ES-I3 (cell line): ENCODE data around the gene FAM120AOS.

Experiments used
- H3K36me3 ChIP-seq: 2 replicates; pipeline ENCODE4 v1.6.1; 2013; ENCODE audit warnings: mild to moderate bottlenecking, low read length, control low read depth, moderate library complexity; ENCODE audit not compliant: insufficient read depth
- H3K4me1 ChIP-seq: 2 replicates; pipeline ENCODE4 v1.6.1; 2013; ENCODE audit warnings: mild to moderate bottlenecking, control low read depth, low read length; ENCODE audit not compliant: insufficient read depth
- H3K9ac ChIP-seq: 2 replicates; pipeline ENCODE4 v1.6.1; 2013; ENCODE audit warnings: low read depth, mild to moderate bottlenecking, low read length, moderate library complexity
- H3K9me3 ChIP-seq: 2 replicates; pipeline ENCODE4 v1.6.1; 2013; ENCODE audit warnings: mild to moderate bottlenecking, low read length, moderate library complexity; ENCODE audit not compliant: control insufficient read depth, insufficient read depth

FAM120AOS gene

DNA sequence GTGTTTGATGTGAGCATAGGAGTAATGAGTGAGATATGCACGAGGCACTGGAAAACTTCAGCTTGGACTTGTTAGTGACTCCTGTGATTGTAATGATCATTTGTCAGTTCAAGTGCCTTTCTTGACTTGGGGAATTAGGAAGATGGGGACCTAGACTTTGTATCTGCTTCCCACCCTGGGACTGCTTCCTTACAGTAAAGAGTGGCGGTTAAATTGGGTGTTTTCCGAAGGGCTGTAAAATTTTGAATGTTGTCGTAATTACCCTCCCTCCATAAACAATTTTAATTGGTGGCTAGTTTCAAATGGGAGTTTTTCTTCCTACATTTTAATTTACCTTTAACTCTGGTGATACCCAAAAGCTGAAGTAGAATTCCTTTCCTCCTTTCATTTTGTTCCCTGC is 23.5 kb upstream of the FAM120AOS start:
- Histone ChIP-seq H3K9ac (no peak overlapping the region), H3K36me3 (no peaks in the 10 kb centered on the region), H3K4me1 (peaks cover 12% of the 10 kb centered on the region), H3K9me3 (no peaks in the 10 kb centered on the region)

DNA sequence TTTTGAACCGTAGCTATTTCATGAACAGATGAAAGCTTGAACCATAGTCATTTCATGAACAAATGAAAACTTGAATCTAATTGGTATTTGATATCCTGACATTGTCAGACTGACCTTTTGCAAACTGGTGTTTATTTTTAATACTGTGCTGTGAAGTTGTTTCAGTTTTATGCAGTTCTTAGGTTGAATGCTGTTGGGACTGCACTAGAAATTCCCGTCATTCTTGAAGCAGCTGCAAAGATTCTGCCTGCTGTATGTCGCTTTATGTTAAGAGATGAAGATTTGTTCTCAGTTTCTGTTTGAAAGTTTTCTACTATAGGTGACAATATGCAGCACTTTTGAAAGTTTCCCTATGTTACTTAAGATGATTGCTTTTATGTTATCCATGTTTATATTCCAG is 22.5 kb upstream of the FAM120AOS start:
- Histone ChIP-seq H3K36me3 (no peaks in the 10 kb centered on the region), H3K9me3 (no peaks in the 10 kb centered on the region), H3K9ac (no peak overlapping the region), H3K4me1 (peaks cover 11% of the 10 kb centered on the region)

DNA sequence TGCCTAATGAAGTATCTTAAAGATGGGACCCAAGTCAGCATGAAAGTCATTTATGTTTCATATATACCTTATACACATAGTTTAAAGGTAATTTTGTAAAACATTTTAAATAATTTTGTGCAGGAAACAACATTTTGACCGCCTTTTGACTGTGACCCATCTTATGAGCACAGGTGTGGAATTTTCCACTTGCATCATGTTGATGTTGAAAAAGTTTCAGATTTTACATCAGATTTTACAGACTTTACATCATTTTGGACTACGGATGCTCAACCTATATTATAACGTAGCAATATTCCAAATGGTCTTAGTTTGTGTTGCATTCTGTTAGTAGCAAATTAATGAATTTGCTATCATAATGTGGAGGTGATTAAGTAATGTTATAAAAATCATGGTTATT is 21.7 kb upstream of the FAM120AOS start:
- Histone ChIP-seq H3K36me3 (no peaks in the 10 kb centered on the region), H3K9ac (no peak overlapping the region), H3K9me3 (no peaks in the 10 kb centered on the region), H3K4me1 (peaks cover 4% of the 10 kb centered on the region)

DNA sequence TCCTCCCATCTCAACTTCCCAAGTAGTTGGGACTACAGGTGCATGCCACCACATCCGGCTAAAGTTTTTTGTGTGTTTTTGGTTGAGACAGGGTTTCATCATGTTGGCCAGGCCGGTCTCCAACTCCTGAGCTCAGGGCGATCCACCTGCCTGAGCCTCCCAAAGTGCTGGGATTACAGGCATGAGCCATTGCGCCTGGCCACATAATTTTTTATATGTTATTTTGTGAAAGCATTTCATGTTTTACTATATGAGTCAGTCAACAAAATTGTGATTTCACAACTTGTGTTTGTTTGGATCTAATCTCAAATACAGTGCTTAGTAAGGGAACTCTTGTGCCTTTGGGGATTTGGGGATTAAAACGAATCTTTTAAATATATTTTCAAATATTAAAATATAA is 20.0 kb upstream of the FAM120AOS start:
- Histone ChIP-seq H3K36me3 (no peaks in the 10 kb centered on the region), H3K4me1 (peaks cover 4% of the 10 kb centered on the region), H3K9me3 (no peaks in the 10 kb centered on the region), H3K9ac (no peak overlapping the region)

DNA sequence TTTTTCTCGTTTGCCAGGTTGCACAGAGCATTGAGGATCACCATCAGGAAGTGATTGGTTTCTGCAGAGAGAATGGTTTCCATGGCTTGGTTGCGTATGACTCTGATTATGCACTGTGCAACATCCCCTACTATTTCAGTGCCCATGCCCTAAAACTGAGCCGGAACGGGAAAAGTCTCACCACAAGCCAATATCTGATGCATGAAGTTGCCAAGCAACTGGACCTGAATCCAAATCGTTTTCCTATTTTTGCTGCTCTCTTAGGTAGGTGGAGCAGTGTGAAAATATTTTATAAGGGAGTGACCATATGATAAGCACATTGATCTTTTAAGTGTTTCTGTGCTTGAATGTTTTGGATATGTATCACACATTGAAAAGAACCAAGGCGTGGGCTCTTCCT is 17.7 kb upstream of the FAM120AOS start:
- H3K9ac ChIP-seq: no peak overlapping the region
- no peaks in the 10 kb centered on the region for H3K36me3 ChIP-seq
- no peaks in the 10 kb centered on the region for H3K9me3 ChIP-seq
- H3K4me1 ChIP-seq: peaks cover 26% of the 10 kb centered on the region

DNA sequence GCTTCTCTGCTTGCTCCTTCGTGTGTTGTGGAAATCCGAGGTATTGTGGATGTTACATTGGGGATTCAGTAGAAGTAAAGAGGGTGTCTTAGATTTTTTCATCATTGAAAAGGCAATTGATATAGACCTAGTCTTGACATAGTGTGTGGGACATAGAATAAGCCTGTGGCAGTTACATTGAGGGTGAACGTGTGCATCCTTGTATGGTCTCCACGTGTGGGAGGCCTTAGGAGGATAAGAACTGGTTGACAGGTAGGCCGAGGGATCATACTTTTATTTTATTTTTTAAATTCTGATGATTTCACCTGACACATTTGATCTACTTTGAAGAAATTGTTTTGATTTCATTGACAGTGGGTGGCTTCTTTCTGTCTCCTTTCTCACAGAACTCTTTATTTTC is 17.0 kb upstream of the FAM120AOS start:
- H3K9ac ChIP-seq: no peak overlapping the region
- H3K36me3 ChIP-seq: no peaks in the 10 kb centered on the region
- H3K9me3 ChIP-seq: no peaks in the 10 kb centered on the region
- H3K4me1 ChIP-seq: peaks cover 33% of the 10 kb centered on the region

DNA sequence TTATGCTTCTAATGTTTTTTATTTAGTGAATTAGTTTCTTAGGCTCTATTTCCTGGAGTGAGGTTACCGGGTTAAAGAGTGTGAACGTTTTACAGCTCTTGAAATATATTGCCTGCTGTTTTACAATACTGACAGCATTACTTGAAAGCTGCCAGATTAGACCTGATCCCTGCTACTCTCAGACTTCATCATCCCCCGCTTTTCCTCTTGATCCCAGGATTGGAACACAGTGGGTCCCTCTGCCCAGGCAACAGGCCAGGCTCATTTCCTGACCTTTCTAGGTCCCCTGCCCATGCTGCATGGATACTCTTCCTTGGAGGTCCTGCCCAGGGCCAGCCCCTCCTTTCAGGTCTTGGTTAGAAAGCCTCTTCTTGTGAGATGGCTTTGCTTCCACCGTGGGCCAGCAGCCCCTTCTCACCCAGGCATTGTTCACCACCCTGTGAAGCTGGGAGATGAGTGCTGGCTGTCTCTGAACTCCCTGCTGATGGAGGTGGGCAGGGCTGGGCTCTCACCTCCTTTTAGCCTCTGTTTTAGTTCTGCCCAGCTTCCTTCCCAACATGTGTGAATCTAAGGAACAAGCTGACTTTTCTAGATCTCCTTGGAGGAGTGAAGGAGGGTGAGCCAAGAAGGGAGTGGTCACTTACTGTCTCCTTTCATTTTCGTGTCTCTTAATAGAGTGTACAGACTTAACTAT is 15.5 kb upstream of the FAM120AOS start:
- no peak overlapping the region for H3K9ac ChIP-seq
- H3K4me1 ChIP-seq: peaks cover 44% of the 10 kb centered on the region
- no peaks in the 10 kb centered on the region for H3K9me3 ChIP-seq
- no peaks in the 10 kb centered on the region for H3K36me3 ChIP-seq

DNA sequence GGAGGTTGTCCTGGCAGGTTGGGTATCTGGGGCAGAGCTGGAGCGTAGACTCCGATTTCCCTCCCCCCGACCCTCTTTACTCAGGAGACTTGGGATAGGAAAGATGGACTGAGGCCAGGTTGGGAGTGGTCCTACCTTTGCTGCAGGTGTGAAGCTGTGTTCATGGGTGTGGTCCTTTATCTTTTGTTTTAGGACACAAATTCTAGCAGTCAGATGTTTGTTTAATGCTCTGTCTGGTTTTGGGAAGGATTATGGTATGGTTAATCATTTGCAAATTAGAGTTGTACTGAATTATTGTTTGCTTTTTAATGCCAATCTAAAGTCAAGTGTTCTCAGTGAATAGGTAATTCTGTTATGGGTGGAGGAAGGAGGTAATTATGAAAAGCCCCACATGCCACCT is 14.1 kb upstream of the FAM120AOS start:
- H3K9ac ChIP-seq: no peak overlapping the region
- H3K9me3 ChIP-seq: no peaks in the 10 kb centered on the region
- H3K36me3 ChIP-seq: no peaks in the 10 kb centered on the region
- peaks cover 44% of the 10 kb centered on the region for H3K4me1 ChIP-seq

DNA sequence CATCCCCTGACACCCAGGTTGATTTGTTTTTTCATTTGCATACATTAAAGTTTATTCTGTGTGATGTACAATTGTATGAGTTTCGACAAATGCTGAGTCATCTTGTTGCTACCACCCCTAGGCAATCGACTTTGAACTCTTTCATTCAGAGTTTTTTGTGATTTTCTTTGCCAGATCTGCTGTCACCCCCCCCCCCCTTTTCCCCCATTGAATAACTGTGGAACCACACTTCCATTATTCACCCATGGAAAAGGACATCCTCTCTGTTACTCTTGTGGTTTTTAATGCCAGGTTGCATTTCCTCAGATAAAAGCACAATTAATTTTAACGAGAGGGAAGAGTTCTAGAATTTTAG is 13.7 kb upstream of the FAM120AOS start:
- Histone ChIP-seq H3K4me1 (peaks cover 44% of the 10 kb centered on the region), H3K9me3 (no peaks in the 10 kb centered on the region), H3K9ac (no peak overlapping the region), H3K36me3 (no peaks in the 10 kb centered on the region)

DNA sequence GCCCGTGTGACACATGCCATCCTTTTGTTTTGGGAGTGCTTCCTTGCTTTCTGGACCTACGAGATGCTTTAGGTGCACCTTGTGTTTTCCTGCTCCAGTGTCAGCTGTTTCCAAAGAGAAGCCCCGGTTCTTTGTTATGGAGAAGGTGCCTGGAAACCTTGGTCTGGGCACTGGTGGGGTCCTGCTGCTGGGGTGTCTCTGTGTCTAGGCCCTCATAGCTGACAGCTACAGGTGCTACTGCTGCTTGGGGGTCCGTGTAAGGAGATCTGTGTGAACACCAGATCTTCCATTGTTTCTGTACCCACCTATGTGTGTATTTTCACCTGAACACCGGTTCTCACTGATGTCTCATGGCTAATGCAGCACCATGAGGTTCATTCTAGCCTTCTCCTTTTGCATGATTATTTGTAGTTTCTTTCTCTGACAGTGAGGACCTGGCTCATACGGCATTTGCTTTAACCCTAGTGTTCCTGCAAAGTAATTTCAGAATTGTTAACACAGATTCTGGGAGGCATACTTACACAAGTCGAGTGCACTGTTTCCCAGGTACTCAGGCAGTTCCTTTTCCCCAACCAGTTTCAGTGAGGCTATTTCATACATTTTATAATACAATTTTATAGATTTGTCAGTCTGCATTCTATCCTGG is 13.2 kb upstream of the FAM120AOS start:
- Histone ChIP-seq H3K9ac (no peak overlapping the region), H3K36me3 (no peaks in the 10 kb centered on the region), H3K4me1 (peaks cover 44% of the 10 kb centered on the region), H3K9me3 (no peaks in the 10 kb centered on the region)

DNA sequence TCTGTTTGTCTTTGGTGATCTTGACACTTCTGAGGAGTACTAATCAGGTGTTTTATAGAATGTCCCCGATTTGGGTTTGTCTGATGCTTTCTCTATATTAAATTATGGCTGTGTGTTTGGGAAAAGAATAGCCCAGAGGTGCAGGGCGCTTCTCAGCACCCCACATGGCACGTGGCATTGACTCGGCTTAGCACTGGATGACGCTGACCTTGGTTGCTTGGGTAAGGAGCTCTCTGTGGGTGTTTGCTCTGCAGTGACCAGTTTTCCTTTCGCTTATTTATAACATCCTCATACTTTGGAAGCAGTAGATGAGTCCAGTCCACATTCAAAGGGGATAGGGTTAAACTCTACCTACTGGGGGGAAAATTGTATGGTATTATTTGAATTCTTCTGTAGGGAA is 12.5 kb upstream of the FAM120AOS start:
- Histone ChIP-seq H3K4me1 (peaks cover 45% of the 10 kb centered on the region), H3K9ac (no peak overlapping the region)

DNA sequence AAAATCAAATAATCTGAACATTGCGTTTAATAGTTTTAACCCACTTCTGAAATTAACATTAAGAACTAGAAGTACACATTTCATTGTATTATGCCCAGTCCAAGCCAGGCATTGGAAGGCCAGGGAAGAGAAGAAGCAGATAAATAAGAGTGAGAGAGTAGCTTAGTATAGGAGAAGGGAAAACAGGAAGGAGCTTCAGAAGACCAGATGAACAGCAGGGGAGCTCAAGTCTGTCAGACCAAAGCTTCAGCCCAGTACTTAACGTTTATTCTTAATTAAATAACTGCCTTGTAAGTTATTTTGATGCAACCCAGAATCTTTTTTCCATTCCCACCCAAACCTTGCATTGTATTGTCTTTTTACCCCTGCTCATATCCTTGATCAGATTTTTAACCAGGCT is 11.5 kb upstream of the FAM120AOS start:
- H3K9me3 ChIP-seq: no peaks in the 10 kb centered on the region
- no peaks in the 10 kb centered on the region for H3K36me3 ChIP-seq
- H3K9ac ChIP-seq: no peak overlapping the region
- H3K4me1 ChIP-seq: peaks cover 48% of the 10 kb centered on the region

More for the DNA sequence above, 12.5 kb upstream of the FAM120AOS start:
- Histone ChIP-seq H3K9me3 (no peaks in the 10 kb centered on the region), H3K36me3 (no peaks in the 10 kb centered on the region)

DNA sequence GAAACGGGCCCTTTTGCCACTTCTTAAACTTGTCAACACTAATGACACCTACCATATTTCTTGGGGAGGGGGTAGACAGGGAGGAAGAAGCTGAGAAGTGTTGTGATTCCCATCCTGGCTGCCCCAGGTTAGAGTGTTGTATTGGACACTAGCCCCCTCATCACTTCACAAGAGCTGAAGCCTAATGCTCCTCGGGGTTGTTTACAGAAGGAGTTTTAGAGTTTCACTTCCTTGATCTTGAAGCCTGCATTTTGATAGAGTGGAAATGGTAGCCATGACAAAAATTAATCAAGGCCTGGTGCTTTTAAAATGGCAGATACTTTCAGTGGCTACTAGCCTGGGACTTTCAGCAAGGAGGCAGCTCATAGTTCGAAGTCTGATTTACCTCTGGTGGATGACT is 11.0 kb upstream of the FAM120AOS start:
- H3K4me1 ChIP-seq: peaks cover 48% of the 10 kb centered on the region
- H3K9ac ChIP-seq: no peak overlapping the region
- no peaks in the 10 kb centered on the region for H3K36me3 ChIP-seq
- no peaks in the 10 kb centered on the region for H3K9me3 ChIP-seq

DNA sequence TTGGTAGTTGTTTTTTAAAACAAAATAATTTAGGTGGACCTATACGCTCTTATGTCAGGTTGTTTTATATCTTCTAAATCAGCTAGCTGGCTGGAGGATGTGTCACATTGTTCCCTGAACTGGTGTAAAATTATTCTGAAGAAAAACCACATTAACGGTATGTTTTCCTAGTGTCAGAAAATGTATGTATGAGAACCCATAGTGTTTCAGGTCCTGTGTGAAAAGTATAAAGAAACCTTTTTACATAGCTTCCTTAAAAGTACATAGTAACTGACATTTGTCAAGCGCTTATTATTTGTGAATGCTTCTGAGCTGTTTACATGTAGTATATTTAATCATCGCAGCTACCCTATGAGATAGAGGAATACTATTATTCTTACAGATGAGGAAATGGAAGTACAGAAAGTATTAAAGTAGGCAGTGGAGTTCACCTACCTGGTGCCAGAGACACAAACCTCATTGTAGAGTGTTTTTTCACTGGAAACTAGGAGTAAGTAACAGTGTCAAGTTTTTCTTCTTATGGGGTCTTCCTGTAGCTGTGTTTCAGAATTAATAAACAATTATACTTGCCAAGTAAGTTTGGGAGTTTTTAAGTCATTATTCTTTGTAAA is 10.4 kb upstream of the FAM120AOS start:
- Histone ChIP-seq H3K9ac (no peak overlapping the region), H3K4me1 (peaks cover 46% of the 10 kb centered on the region), H3K9me3 (no peaks in the 10 kb centered on the region), H3K36me3 (no peaks in the 10 kb centered on the region)

DNA sequence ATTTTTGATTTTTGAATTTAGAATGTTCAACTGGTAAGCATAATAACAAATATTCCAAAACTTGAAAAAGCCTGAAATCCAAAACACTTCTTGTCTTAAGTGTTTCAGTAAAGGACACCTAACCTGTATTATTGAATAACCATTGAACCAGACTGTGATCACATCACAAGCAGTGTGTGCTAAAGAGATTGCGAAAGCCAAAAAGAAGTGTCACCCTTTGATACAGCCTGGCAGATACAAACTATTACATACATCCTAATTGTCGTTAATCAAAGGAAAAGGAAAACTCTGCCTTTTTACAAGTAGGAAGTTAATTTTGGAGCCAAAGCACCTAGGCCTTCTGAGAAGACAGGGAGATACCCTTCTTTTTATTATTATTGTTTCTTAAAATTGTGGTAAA is 8.4 kb upstream of the FAM120AOS start:
- no peaks in the 10 kb centered on the region for H3K36me3 ChIP-seq
- no peak overlapping the region for H3K9ac ChIP-seq
- no peaks in the 10 kb centered on the region for H3K9me3 ChIP-seq
- peaks cover 30% of the 10 kb centered on the region for H3K4me1 ChIP-seq
